K562 (cell line): ENCODE measurements around the gene CAPN2. TPM values are rescaled to one million over a fixed set of nuclear protein-coding genes. Genes with fewer than 3 reads are reported as not detected.

Experiments
- BCLAF1 ChIP-seq, 2 experiments: fragments of 450-650 bp in 1 of 2; IDR thresholded peaks; 2 replicates each; pipeline ENCODE4 v1.6.1; 2011 to 2017; ENCODE audit warnings: low read depth in 2 of 2, antibody characterized with exemption in 1 of 2, borderline replicate concordance in 1 of 2, low read length in 1 of 2, mild to moderate bottlenecking in 1 of 2, mixed read lengths in 1 of 2; ENCODE audit not compliant: control insufficient read depth in 1 of 2
- FOXP1 ChIP-seq: sonication (generic); formaldehyde crosslinking; IDR thresholded peaks from 2 replicates; pipeline ENCODE4 v1.8.0; 2022; ENCODE audit warnings: mild to moderate bottlenecking, missing genetic modification reagents
- HDAC8 ChIP-seq: fragments of 450-650 bp; IDR thresholded peaks from 2 replicates; pipeline ENCODE4 v1.6.1; 2016; ENCODE audit warnings: mild to moderate bottlenecking, missing genetic modification characterization, moderate library complexity, missing compliant biosample characterization
- JUN ChIP-seq, 2 experiments: sonication (generic) in 1 of 2; formaldehyde crosslinking in 1 of 2; IDR thresholded peaks; 2 replicates each; pipeline versions ENCODE4 v1.6.1 to v1.8.0; 2012 to 2022; ENCODE audit warnings: borderline replicate concordance in 2 of 2, mild to moderate bottlenecking in 2 of 2, improper control_type of control experiment in 1 of 2, low read depth in 1 of 2, low read length in 1 of 2, missing genetic modification reagents in 1 of 2
- MITF ChIP-seq: IDR thresholded peaks from 2 replicates; pipeline ENCODE4 v1.6.1; 2014; ENCODE audit warnings: antibody characterized with exemption
- NCOR1 ChIP-seq: fragments of 450-650 bp; IDR thresholded peaks from 2 replicates; pipeline ENCODE4 v1.6.1; 2016; ENCODE audit warnings: mild to moderate bottlenecking, moderate library complexity
- STAT6 ChIP-seq: sonication (generic); formaldehyde crosslinking; IDR thresholded peaks from 2 replicates; pipeline ENCODE4 v1.8.1; 2023; ENCODE audit warnings: mild to moderate bottlenecking, missing genetic modification reagents
- TEAD4 ChIP-seq, 2 experiments: sonication (generic) in 1 of 2; formaldehyde crosslinking in 1 of 2; IDR thresholded peaks; 2 replicates each; pipeline versions ENCODE4 v1.6.1 to v1.8.0; 2012 to 2022; ENCODE audit warnings: borderline replicate concordance in 1 of 2, inconsistent platforms in 1 of 2, low read length in 1 of 2, mild to moderate bottlenecking in 1 of 2, missing genetic modification reagents in 1 of 2
- TOE1 ChIP-seq, 2 experiments: fragments of 450-650 bp in 1 of 2; sonication (generic) in 1 of 2; formaldehyde crosslinking in 1 of 2; IDR thresholded peaks; 2 replicates each; pipeline versions ENCODE4 v1.7.1 to v1.8.0; 2016 to 2022; ENCODE audit warnings: borderline replicate concordance in 2 of 2, mild to moderate bottlenecking in 2 of 2, antibody characterized with exemption in 1 of 2, inconsistent platforms in 1 of 2, low read depth in 1 of 2, missing genetic modification reagents in 1 of 2, moderate library complexity in 1 of 2
- polyA plus RNA-seq, 8 experiments: library from polyadenylated mRNA; depleted of rRNA in 4 of 8; stranded (reverse) in 5 of 8; unstranded in 3 of 8; fragments of >200 nt; fragmentation: Nextera tagmentation in 2 of 8; fragmentation: Illumina TruSeq in 1 of 8; extraction: Ambion mirVana in 2 of 8; extraction: Trizol in 1 of 8; gene quantifications; 2 replicates each; pipeline versions ENCODE4 v1.2.1 to v1.2.3, GENCODE V29; 2011 to 2014; ENCODE audit warnings: inconsistent platforms in 1 of 8, missing spikeins in 1 of 8
- total RNA-seq, 7 experiments: library from RNA; depleted of rRNA in 6 of 7; stranded (reverse); fragments of >200 nt in 6 of 7; fragmentation: Illumina TruSeq in 2 of 7; extraction: Trizol in 2 of 7; gene quantifications; 2 replicates each; pipeline versions ENCODE4 v1.2.1 to v1.2.3, GENCODE V29; 2011 to 2021; ENCODE audit warnings: low replicate concordance in 1 of 7
- TF ChIP-seq, protein P1 (sequence below): fragments of 450-650 bp; IDR thresholded peaks from 2 replicates; pipeline ENCODE4 v1.7.1; 2018; ENCODE audit warnings: mild to moderate bottlenecking, low read depth; ENCODE audit not compliant: partially characterized antibody
- TF ChIP-seq, protein P2 (sequence below), 2 experiments: fragments of 450-650 bp in 1 of 2; sonication (generic) in 1 of 2; formaldehyde crosslinking in 1 of 2; IDR thresholded peaks in 1 of 2; conservative IDR thresholded peaks in 1 of 2; 2 replicates each; pipeline versions ENCODE4 v1.6.1 to v1.8.1; 2016 to 2023; ENCODE audit warnings: mild to moderate bottlenecking in 2 of 2, moderate library complexity in 2 of 2, inconsistent platforms in 1 of 2, missing genetic modification reagents in 1 of 2

CAPN2 gene
- total and polyA plus RNA-seq, 9 of the 15 experiments (the other 6 are each of a cell fraction or from before 2014, with no cell fraction given): 24.6 to 157 (median 101) TPM

DNA sequence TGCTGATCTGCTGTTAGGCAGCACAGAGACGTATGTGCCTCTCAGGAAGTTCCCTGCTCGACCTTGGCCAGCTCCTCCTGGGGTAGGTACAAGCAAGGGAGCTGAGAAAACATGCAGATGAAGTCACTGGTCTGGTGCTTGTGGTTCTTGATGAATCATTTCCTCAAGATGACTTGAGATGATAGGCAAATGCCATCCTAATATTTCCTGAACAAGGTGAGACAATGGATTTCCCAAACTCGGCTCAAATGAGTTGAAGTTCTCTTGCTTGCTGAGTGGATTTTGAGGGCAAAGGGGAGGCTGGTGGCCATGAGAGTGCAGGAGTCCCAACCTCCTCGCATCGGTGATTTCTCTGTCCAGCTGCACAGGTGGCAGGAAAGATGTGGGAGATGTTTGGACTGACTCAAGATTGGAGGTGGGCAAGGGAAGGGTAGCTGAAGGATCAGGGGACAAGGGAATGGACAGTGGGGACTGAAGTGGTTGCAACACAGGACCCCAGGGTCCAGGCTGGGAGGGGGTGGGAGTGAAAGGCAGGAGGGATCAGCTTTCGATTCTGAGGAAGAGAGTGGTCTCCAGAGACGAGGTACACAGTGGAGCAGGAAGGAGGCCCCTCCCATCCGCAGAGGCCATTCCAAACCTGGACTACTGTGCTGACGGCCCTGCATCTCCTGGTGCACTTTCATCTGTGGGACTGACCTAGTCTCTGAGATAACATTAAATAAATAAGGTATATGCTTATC, 63.9 kb downstream of the CAPN2 start (continued):
- TF ChIP-seq MITF (peak; percentile 80; the same call in 1 of the 2 replicates), TEAD4 (IDR thresholded peaks at IDR 0.05; ENCODE audit: low read length) (peak; percentile 71), TEAD4 (CRISPR knock-in tag; IDR thresholded peaks at IDR 0.05; ENCODE audit: borderline replicate concordance) (no peak), FOXP1 (CRISPR knock-in tag) (no peak), BCLAF1 (IDR thresholded peaks at IDR 0.05; ENCODE audit: borderline replicate concordance in 1 of 2, control insufficient read depth in 1 of 2, low read depth in 2 of 2, low read length in 1 of 2) (0 out of 4 replicates have a peak, but pooled peaks of 1 of the 2 experiments have one; percentile 64), JUN (IDR thresholded peaks at IDR 0.05; ENCODE audit: borderline replicate concordance, low read depth, low read length) (peak; percentile 99), JUN (CRISPR knock-in tag; IDR thresholded peaks at IDR 0.05; ENCODE audit: borderline replicate concordance) (no peak), HDAC8 (peak; percentile 47; the same call in 1 of the 2 replicates), STAT6 (CRISPR knock-in tag) (no peak), TOE1 (IDR thresholded peaks at IDR 0.05; ENCODE audit: borderline replicate concordance) (peak; percentile 56; the same call in 1 of the 2 replicates), TOE1 (CRISPR knock-in tag; IDR thresholded peaks at IDR 0.05; ENCODE audit: borderline replicate concordance, low read depth) (peak; percentile 52; the same call in 1 of the 2 replicates), NCOR1 (no peak; the same call in 1 of the 2 replicates)
- TF ChIP-seq, protein P1, sequence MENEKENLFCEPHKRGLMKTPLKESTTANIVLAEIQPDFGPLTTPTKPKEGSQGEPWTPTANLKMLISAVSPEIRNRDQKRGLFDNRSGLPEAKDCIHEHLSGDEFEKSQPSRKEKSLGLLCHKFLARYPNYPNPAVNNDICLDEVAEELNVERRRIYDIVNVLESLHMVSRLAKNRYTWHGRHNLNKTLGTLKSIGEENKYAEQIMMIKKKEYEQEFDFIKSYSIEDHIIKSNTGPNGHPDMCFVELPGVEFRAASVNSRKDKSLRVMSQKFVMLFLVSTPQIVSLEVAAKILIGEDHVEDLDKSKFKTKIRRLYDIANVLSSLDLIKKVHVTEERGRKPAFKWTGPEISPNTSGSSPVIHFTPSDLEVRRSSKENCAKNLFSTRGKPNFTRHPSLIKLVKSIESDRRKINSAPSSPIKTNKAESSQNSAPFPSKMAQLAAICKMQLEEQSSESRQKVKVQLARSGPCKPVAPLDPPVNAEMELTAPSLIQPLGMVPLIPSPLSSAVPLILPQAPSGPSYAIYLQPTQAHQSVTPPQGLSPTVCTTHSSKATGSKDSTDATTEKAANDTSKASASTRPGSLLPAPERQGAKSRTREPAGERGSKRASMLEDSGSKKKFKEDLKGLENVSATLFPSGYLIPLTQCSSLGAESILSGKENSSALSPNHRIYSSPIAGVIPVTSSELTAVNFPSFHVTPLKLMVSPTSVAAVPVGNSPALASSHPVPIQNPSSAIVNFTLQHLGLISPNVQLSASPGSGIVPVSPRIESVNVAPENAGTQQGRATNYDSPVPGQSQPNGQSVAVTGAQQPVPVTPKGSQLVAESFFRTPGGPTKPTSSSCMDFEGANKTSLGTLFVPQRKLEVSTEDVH: peak; percentile 65
- TF ChIP-seq, protein P2, sequence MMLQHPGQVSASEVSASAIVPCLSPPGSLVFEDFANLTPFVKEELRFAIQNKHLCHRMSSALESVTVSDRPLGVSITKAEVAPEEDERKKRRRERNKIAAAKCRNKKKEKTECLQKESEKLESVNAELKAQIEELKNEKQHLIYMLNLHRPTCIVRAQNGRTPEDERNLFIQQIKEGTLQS (IDR thresholded peaks at IDR 0.05): peak; percentile 96
- TF ChIP-seq, protein P2 (CRISPR knock-in tag; conservative IDR thresholded peaks at IDR 0.05): peak; percentile 88
